Fibroblast of skin of left quadriceps (primary cell): Measurements from ENCODE around the gene SLC25A28.

Source experiments
- DNase-seq, 2 experiments: peaks; one replicate each; pipeline ENCODE4 v3.0.0-alpha.2; 2013; ENCODE audit warnings: low read depth in 2 of 2

SLC25A28 gene, protein sequence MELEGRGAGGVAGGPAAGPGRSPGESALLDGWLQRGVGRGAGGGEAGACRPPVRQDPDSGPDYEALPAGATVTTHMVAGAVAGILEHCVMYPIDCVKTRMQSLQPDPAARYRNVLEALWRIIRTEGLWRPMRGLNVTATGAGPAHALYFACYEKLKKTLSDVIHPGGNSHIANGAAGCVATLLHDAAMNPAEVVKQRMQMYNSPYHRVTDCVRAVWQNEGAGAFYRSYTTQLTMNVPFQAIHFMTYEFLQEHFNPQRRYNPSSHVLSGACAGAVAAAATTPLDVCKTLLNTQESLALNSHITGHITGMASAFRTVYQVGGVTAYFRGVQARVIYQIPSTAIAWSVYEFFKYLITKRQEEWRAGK

DNA sequence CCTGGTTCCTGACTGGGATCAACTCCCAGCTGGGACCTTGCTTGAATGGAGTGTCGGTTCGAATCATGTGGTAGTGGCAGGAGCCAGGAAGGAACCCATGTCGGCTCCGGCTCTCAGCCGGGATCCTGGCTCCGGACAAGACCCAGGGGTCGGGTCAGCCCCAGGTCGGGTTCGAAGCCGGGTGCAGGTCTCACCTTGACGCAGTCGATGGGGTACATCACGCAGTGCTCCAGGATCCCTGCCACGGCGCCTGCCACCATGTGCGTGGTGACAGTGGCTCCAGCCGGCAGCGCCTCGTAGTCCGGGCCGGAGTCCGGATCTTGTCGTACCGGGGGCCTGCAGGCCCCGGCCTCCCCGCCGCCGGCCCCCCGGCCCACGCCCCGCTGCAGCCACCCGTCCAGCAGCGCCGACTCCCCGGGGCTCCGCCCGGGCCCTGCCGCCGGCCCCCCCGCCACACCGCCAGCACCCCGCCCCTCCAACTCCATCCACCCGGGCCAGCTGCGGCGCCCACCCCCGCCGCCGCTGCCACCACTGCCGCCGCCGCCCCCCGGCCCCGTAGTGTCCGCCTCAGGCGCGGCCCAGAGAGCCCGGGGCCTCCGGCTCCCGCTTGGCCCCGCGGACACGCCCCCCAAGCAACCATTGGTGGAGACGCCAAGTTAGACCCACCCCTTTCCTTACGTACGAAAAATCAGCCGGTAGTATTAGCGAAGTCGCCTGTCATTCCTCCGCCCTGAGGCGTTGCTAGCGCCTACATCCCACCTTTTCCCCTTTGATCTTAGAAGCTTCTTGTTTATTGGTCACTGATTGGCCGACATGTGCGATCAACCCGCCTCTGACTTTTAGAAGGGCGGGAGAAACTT is at the start of gene SLC25A28:
TSS of gene SLC25A28 (minus strand) at position 589 of the 860 bp plus-strand sequence. CDS start at position 485, 104 bp downstream.
- peak; percentile 100 for DNase-seq

DNA sequence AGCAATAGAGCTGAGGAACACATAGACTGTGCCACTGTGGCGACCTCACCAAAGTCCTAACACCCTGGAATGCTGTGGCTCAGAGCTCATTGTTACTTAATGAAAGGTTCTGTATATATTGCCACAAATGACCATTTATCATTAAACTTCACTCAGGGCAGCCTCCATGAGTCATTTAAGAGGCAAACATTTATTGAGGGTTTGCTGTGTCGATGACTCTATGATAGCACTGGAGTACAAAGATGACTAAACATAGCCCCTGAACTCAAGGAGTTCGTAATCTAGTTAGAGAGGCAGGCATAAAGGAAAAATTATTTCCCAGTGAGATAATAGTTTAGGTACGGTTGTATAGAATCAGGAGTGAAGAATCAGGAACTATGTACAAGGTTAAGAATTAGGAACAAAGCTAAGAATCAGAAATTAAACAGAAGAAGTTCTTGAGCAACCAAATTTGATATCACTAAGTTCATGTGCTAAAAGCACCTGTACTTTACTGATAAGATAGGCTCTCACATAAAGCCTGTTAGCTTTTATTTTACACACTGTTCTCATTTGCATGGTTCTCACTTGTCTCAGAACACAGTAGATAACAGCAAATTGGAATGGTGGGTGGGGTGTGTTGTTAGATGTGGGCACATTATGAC is 47.0 kb upstream of the SLC25A28 start:
- peak; percentile 57 to 70 for DNase-seq

DNA sequence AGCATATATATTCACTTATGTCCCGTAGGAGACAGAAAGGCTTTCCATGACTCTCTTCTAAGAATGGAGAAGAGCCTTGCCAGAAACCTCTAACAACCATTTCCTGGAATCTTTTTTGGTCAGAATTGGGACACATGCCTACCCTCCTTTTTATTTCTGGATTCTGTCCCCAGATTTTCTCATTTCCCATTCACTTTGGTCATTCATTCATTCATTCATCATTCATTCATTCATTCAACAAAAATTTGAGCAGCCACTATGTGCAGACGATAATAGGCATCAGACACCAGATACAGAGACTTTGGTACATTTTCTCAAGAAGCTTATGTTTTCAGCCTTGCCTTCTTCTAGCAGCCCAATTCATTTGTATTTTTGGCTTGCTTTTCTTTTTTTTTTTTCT is 45.1 kb upstream of the SLC25A28 start:
- no peak for DNase-seq

DNA sequence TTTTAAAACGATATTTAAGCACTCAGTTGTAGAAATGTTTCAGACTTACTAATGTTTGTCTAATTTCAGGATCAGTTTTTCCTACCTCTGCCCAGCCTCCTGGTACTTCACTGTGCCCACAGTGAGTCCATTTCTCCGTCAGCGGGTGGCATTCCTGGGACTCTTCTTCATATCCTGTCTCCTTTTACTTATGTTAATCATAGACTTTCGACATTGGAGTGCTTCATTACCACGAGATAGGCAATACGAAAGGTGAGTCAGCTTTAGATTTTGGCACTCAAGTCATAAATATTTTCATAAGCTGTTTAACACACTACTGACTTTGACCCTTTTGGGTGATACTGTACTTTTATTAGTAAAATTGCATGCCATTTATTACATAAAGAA is 41.1 kb upstream of the SLC25A28 start:
- peak in 1 of 2 experiments; percentile 39 for DNase-seq

- DNase-seq: no peak
Observed at GRCh38 chr10:99660662-99661376, 40.6 kb upstream of the SLC25A28 start.

DNA sequence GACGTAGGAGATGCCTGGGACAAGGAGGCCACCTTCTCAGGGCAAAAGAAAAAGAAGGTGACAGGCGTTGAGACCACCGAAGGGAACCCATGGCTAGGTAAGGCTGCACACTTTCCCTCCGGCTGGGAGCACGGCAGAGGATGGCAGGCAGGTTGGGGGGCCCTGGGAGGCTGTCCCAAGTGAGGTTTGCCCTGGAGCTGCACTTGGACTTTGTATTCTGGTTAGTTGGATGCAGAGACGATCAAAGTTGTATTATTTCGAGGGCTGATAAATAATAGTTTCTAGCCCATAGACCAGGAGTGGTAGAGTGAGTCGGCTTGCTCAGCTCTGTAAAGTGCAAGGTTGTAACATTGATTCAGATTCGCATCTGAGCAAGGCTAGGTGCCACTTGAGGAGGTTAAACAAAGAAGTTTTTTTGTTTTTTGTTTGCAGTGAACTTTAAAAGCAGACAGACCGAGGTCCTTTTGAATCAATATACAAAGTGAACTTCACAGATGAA is 39.7 kb upstream of the SLC25A28 start:
- no peak for DNase-seq

DNA sequence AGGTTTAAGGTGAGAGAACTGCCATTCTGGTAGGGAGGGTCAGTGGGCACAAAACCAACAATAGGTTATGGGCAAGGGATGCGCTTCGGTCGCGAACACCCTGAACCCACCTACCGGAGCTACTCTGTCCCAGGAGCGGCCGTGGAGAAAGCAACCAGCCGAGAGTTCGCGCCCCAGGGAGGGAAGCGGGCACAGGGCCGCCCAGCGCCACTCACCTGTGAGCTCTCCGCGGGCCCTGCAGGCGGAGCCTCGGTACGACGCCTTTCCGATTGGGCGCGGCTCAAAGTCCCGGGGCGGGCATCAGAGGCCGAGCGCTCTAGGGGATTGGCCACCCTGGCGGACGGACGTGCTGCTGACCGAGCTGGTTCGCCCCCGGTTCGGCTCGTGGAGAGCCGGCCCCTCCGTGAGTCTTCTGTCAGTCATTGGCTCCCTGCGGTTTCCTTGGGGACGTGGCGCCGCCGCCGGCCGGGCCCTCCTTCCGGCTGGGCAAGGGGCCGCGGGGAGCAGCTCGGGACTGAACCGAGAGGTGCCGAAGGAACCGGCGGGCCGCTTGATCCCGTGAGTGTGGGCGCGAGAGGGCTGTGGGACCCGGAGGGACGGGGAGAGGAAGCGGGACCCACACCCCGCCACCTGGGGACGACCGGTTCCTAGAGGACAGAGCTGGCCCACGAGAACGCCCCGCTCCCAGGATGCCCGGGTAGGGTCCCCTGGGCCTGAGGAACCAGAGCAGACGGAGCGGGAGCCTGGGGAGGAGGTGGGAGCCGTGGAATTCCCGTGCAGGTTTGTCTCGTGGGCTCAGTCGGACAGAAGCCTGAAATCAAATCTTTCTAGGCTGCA is 39.0 kb upstream of the SLC25A28 start, which contains the start of gene ENTPD7:
TSS of gene ENTPD7 (plus strand) at position 479 of the 837 bp plus-strand sequence. CDS start 448 bp downstream, outside the sequence.
- DNase-seq: peak; percentile 87 to 88

DNA sequence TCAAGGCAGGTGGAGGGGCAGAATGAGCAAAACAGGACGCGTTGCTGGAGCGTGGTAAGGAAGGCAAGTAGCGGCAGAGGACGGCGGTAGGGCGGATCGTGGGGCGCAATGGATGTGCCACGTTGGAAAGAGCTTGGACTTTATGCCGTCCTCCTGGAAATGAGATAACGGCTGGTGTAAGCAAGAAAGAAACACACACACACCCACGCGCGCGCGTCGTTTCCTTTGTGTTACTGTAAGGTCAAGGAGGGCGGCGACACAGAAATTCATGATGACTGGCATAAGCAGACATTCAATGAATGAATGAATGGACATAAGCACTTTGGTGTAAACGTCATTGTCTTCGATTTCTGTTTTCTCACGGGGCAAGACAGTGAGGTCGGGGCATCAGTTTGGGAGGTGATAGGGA is 38.4 kb upstream of the SLC25A28 start:
- no peak for DNase-seq

GRCh38 chr10:99656199-99657064 is 36.2 kb upstream of the SLC25A28 start:
- no peak for DNase-seq

DNA sequence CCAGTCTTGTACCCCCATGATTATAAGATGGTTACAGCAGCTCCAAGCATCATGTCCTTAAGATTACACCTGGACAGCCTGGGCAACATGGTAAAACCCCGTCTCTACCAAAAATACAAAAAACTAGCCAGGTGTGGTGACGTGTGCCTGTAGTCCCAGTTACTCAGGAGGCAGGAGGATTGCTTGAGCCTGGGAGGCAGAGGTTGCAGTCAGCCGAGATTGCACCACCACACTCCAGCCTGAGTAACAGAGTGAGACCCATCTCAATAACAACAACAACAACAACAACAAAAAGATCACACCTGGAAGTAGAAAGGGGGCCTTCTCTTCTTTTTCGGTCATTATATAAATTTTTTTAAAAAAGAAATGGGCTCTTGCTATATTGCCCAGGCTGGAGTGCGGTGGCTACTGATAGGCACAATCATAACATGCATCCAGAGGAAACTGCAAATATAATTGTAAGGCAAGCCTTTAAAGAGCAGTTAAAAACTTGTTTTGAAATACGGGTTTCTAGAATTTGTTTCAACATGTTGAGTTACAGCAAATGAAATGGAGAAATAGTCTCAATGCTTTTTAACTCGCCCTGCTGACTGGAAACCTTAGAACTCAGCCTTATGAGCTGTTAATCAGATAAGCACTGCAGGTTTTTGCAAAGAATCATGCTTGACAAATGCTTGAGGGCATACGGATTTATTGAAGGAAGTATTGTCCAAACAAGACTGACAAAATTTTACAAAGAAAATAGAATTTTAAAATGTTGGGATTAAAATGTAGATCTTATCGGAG is 34.3 kb upstream of the SLC25A28 start:
- no peak for DNase-seq

- DNase-seq: no peak
Observed at GRCh38 chr10:99652800-99653390, 32.7 kb upstream of the SLC25A28 start.

DNA sequence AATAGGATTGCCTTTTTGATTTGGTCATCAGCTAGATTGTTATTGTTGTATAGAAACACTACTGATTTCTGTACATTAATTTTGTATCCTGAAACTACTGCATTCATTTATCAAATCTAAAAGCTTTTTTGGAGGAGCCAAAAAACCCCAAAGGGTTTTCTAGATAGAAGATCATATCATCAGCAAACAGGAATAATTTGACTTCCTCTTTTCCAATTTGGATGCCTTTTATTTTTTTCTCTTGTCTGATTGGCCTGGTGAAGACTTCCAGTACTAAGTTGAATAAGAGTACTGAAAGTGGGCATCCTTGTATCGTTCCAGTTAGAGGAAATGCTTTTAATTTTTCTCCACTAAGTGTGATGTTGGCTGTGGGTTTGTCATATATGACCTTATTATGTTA is 28.5 kb upstream of the SLC25A28 start:
- no peak for DNase-seq

DNA sequence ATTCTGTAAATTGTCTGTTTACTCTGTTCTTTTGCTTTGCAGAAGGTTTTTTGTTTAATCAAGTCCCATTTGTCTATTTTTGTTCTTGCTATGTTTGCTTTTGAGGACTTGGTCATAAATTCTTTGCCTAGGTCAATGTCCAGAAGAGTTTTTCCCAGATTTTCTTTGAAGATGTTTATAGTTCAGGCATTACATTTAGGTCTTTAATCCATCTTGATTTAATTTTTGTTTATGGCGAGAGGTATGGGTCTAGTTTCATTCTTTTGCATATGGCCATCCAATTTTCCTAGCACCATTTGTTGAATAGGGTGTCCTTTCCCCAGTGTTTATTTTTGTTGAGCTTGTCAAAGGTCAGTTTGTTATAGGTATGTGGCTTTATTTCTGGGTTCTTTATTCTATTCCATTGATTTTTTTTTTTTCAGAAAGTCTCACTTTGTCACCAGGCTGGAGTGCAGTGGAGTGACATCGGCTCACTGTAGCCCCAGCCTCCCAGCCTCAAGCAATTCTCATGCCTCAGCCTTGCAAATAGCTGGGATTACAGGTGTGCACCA is 27.4 kb upstream of the SLC25A28 start:
- DNase-seq: no peak

DNA sequence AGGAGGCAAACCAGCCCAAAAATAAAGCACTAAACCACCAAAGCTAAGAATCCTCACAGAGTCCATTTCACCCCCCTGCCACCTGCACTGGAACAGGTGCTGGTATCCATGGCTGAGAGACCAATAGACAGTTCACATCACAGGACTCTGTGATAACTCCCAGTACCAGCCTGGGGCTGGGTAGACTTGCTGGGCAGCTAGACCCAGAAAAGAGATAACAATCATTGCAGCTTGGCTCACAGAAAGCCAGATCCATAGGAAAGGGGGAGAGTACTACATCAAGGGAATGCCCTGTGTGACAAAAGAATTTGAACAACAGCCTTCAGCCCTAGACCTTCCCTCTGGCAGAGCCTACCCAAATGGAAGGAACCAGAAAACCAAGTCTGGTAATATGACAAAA is 13.6 kb upstream of the SLC25A28 start:
- no peak for DNase-seq

GRCh38 chr10:99631496-99631895 is 11.3 kb upstream of the SLC25A28 start:
- DNase-seq: no peak

DNA sequence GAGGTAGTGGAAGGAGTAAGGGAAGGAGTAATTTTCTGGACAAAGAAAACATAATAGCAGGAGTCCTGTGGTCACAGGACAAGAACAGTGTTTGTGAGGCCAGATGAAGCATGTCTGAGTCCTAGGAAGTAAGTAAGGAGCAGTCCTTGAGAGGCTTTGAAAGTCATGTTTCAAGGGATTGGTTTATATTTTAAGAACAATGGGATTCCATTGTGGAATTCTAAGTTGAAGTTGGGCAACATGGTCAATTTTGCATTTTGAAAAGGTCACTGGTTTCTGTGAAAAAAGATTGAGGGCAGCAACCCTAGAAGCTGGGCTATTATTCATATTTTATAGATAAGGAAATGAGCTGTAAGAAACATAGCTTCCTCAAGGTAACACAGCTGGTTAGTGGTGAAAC is 10.8 kb upstream of the SLC25A28 start:
- DNase-seq: no peak

DNA sequence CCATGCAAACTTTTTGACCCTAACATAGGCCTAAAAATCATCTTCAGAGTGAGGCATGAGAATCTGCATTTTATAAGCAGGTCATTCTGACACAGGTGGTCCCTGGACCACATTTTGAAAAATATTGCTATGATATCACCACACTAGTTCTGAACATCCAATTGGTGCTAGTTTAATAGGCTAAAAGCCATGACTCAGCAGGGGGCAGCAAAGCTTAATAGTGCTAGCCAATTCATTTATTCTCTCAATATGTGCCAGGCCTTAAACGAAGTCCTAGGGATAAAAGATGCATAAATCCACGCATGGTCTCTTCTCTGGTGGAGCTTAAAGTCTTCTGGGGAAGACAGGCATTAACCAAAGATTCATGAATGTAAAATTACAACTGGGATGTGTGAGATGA is 10.2 kb upstream of the SLC25A28 start:
- DNase-seq: peak; percentile 36 to 38

DNA sequence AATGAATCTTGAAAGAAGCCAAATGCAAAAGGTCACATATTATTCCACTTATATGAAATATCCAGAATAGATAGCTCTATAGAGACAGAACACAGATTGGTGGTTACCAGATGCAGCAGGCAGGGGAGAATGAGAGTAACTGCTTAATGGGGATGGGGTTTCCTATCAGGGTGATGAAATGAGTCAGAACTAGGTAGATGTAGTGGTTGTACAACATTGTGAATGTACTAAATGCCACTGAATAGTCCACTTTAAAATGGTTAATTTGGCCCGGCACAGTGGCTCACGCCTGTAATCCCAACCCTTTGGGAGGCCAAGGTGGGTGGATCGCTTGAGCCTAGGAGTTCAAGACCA is 9.4 kb upstream of the SLC25A28 start:
- DNase-seq: no peak
